Activated CD8-positive, alpha-beta T cell treated with anti-CD3 and anti-CD28 coated beads for 36 hours (primary cell): ENCODE data around the gene FCRL6. TPM values are rescaled to one million over a fixed set of nuclear protein-coding genes. Genes with fewer than 3 reads are reported as not detected.
A peak's percentile ranks its signal among the peaks of the same experiment; 100 is the strongest.

ENCODE experiments used
- ATAC-seq: fragments of 200-7000 bp; cut with Tn5 transposase; one replicate; pipeline ENCODE4 v1.10.0; 2021; ENCODE audit warnings: mild to moderate bottlenecking, moderate library complexity
- CTCF ChIA-PET: fragments of 350-600 bp; sonication (Branson Sonifier 250); formaldehyde crosslinking; loops from one replicate; lab custom pipeline; 2021; ENCODE audit warnings: antibody characterized with exemption; lab: Charles Lee
- POLR2A ChIA-PET: fragments of 350-600 bp; sonication (Branson Sonifier 250); formaldehyde crosslinking; loops from one replicate; lab custom pipeline; 2021; ENCODE audit warnings: antibody characterized with exemption; lab: Charles Lee
- DNase-seq: peaks from one replicate; pipeline ENCODE4 v3.0.0-alpha.2; 2020
- H3K27ac Mint-ChIP-seq: one replicate; pipeline ENCODE4 v1.8.0; 2021; ENCODE audit warnings: mild to moderate bottlenecking, mixed read lengths
- H3K27me3 Mint-ChIP-seq: one replicate; pipeline ENCODE4 v1.8.0; 2021; ENCODE audit warnings: mixed read lengths
- H3K36me3 Mint-ChIP-seq: one replicate; pipeline ENCODE4 v1.8.0; 2021; ENCODE audit warnings: low read depth, mixed read lengths
- H3K4me1 Mint-ChIP-seq: one replicate; pipeline ENCODE4 v1.8.0; 2021; ENCODE audit warnings: low read depth, mixed read lengths
- H3K4me3 Mint-ChIP-seq: one replicate; pipeline ENCODE4 v1.8.0; 2021; ENCODE audit warnings: mild to moderate bottlenecking, moderate library complexity, mixed read lengths
- H3K9me3 Mint-ChIP-seq: one replicate; pipeline ENCODE4 v1.8.0; 2021; ENCODE audit warnings: mixed read lengths
- intact Hi-C: fragments of 100-400 bp; cut with micrococcal nuclease; formaldehyde crosslinking; loops from one replicate; pipeline ENCODE4 v1.10.0; 2022
- total RNA-seq, 2 experiments: library from RNA; stranded (reverse); gene quantifications; one replicate each; pipeline ENCODE4 v1.2.3, GENCODE V29; 2021
- TF ChIP-seq, protein P1 (sequence below): fragments of 200-600 bp; IDR thresholded peaks from one replicate; pipeline ENCODE4 v1.8.0; 2022; ENCODE audit warnings: antibody characterized with exemption, mild to moderate bottlenecking

FCRL6 gene
- total RNA-seq, 2 experiments from 2014 or later = 0.20 TPM; not detected in 1

GRCh38 chr1:159855709-159856108, 53.5 kb downstream of the FCRL6 start:
- ATAC-seq (no peak), DNase-seq (no peak)
- ChIA-PET CTCF (interaction anchor here (1.1 to 1.5 kb wide), 2 partner anchors 57 to 152 kb away, joined by 3 to 6 read pairs; no protein-coding TSS in a partner anchor), POLR2A (interaction anchor here (0.7 to 0.8 kb wide), 2 partner anchors 13 to 52 kb away, joined by 3 read pairs; no protein-coding TSS in a partner anchor)
- Mint-ChIP-seq H3K27ac (no peak overlapping the region), H3K4me3 (peak overlapping the region; percentile 77), H3K4me1 (peaks cover 19% of the 10 kb centered on the region), H3K36me3 (no peaks in the 10 kb centered on the region), H3K27me3 (no peaks in the 10 kb centered on the region), H3K9me3 (no peaks in the 10 kb centered on the region)
- TF ChIP-seq, protein P1, sequence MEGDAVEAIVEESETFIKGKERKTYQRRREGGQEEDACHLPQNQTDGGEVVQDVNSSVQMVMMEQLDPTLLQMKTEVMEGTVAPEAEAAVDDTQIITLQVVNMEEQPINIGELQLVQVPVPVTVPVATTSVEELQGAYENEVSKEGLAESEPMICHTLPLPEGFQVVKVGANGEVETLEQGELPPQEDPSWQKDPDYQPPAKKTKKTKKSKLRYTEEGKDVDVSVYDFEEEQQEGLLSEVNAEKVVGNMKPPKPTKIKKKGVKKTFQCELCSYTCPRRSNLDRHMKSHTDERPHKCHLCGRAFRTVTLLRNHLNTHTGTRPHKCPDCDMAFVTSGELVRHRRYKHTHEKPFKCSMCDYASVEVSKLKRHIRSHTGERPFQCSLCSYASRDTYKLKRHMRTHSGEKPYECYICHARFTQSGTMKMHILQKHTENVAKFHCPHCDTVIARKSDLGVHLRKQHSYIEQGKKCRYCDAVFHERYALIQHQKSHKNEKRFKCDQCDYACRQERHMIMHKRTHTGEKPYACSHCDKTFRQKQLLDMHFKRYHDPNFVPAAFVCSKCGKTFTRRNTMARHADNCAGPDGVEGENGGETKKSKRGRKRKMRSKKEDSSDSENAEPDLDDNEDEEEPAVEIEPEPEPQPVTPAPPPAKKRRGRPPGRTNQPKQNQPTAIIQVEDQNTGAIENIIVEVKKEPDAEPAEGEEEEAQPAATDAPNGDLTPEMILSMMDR = no peak
- intact Hi-C loops = no loop called here

GRCh38 chr1:159856576-159856975, 54.4 kb downstream of the FCRL6 start:
- Mint-ChIP-seq H3K27me3 (no peaks in the 10 kb centered on the region), H3K36me3 (no peaks in the 10 kb centered on the region), H3K27ac (no peak overlapping the region), H3K4me3 (no peak overlapping the region), H3K9me3 (no peaks in the 10 kb centered on the region), H3K4me1 (peaks cover 19% of the 10 kb centered on the region)
- TF ChIP-seq, protein P1 = no peak
- intact Hi-C loops = no loop called here
- DNase-seq (peak; percentile 7), ATAC-seq (no peak)
- ChIA-PET CTCF (interaction anchor here (1.1 to 1.5 kb wide), 2 partner anchors 58 to 151 kb away, joined by 3 to 6 read pairs; no protein-coding TSS in a partner anchor), POLR2A (no interaction called here)

DNA sequence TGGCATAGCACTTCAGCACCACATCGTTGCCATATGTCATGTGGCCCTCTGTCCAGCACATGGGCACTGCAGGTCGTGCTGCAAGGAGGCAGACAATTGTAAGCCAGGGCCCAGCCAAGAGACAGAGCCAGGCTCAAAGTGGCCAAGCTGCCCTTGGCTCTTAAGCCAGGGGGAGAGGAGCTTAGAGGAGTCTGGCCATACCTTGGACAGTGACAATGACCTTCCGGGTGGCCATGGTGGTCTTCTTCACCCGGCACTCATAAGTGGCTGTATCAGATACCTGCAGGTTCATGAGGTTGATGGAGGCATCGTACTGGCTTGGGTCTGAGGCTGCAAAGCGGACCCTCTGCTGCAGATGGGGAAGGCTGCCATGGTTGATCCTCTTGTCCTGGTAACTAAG, 55.7 kb downstream of the FCRL6 start:
- no peak overlapping the region for H3K27ac Mint-ChIP-seq
- no peak for DNase-seq
- H3K9me3 Mint-ChIP-seq = no peaks in the 10 kb centered on the region
- TF ChIP-seq, protein P1 = no peak
- H3K4me3 Mint-ChIP-seq = no peak overlapping the region
- intact Hi-C loops = no loop called here
- ChIA-PET POLR2A (no interaction called here), CTCF (interaction anchor here (1.8 kb wide), 1 partner anchor 59 kb away, joined by 5 read pairs; no protein-coding TSS in a partner anchor)
- H3K36me3 Mint-ChIP-seq = no peaks in the 10 kb centered on the region
- H3K4me1 Mint-ChIP-seq = peaks cover 16% of the 10 kb centered on the region
- ATAC-seq = no peak
- no peaks in the 10 kb centered on the region for H3K27me3 Mint-ChIP-seq

DNA sequence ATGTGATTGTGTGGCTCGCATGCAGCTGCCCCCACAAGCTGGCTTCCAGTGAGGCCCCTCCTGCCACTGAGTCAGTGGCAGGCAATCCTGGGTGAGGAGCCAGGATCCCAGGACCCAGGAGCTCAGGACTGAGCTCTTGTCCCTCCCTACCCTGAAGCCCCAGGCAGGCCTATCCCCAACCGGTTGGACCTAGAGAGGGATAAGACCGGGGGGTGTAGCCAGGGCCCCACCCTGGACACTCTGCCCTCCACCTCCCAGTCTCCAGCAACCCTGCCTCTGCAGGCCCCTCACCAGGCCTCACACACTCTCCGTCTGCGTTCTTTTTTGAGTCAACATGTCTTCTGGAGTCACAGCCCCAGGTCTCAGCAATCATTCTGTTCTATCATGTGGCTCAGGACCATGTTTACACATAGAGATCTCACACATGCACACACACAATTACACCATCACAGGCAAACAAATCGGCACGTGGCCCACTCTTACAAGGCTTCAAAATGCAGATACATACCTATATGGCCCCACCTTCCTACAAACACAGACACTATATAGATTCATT, 57.7 kb downstream of the FCRL6 start:
- ATAC-seq (no peak), DNase-seq (no peak)
- no peaks in the 10 kb centered on the region for H3K36me3 Mint-ChIP-seq
- peaks cover 7% of the 10 kb centered on the region for H3K4me1 Mint-ChIP-seq
- CTCF ChIA-PET = interaction anchor here (1.8 kb wide), 1 partner anchor 61 kb away, joined by 5 read pairs; no protein-coding TSS in a partner anchor
- H3K27ac Mint-ChIP-seq = no peak overlapping the region
- intact Hi-C loops = no loop called here
- TF ChIP-seq, protein P1 = no peak
- no peaks in the 10 kb centered on the region for H3K27me3 Mint-ChIP-seq
- no peaks in the 10 kb centered on the region for H3K9me3 Mint-ChIP-seq
- POLR2A ChIA-PET = interaction anchor here (1.2 to 1.3 kb wide), 2 partner anchors 11 to 36 kb away, joined by 3 to 4 read pairs; no protein-coding TSS in a partner anchor
- no peak overlapping the region for H3K4me3 Mint-ChIP-seq

DNA sequence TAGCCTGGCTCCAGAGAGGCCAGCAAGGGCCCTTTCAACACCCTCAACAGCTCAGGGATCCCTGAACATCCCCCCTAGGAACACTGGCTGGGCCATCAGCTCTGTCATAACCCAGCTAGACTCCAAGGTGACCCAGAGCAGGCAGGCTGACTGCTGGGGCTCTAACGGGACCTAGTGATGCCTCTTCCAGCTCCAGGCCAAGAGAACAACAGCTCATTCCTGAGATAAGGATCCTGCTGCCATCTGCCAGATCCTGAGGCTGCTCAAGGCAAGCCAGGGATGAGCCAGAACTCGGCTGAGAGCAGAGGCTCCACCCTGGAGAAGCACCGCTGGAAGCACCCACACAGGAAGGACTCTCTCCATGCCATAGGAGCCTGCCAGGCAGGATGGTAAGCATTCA, 58.3 kb downstream of the FCRL6 start:
- ATAC-seq = no peak
- no peak overlapping the region for H3K4me3 Mint-ChIP-seq
- POLR2A ChIA-PET = interaction anchor here (1.3 kb wide), 1 partner anchor 10 kb away, joined by 4 read pairs; no protein-coding TSS in a partner anchor
- TF ChIP-seq, protein P1 = no peak
- no peaks in the 10 kb centered on the region for H3K27me3 Mint-ChIP-seq
- DNase-seq = no peak
- intact Hi-C loops = no loop called here
- H3K27ac Mint-ChIP-seq = no peak overlapping the region
- no peaks in the 10 kb centered on the region for H3K36me3 Mint-ChIP-seq
- no peaks in the 10 kb centered on the region for H3K9me3 Mint-ChIP-seq
- CTCF ChIA-PET = no interaction called here
- peaks cover 2% of the 10 kb centered on the region for H3K4me1 Mint-ChIP-seq
